Adrenal gland (tissue), 12 donors: Measurements from ENCODE around the gene RAN. TPM values are rescaled to one million over a fixed set of nuclear protein-coding genes. Genes with fewer than 3 reads are reported as not detected.
A peak's percentile ranks its signal among the peaks of the same experiment; 100 is the strongest.
"Not testable (repeated sequence)": the region's sequence is repeated elsewhere in the genome, so short reads cannot be mapped to it uniquely, and the experiment has no call there.

Experiments
- DNase-seq, 7 donors: peaks; one replicate each; pipeline ENCODE4 v3.0.0-alpha.2; 2019 to 2020
- H3K27ac ChIP-seq, 5 donors: fragments of 200-600 bp; sonication (generic) in 4 of 5; 1 replicate in 3 of 5; 2 replicates in 2 of 5; pipeline versions ENCODE4 v1.5.1 to v1.8.0; 2016 to 2020; ENCODE audit warnings: mild to moderate bottlenecking in 1 of 5
- H3K27me3 ChIP-seq: fragments of 200-600 bp; 2 replicates; pipeline ENCODE4 v1.8.0; 2021
- H3K36me3 ChIP-seq, 2 donors: fragments of 200-600 bp; replicated peaks in 1 of 2; 1 replicate in 1 of 2; 2 replicates in 1 of 2; pipeline versions ENCODE4 v1.5.1 to v1.8.0; 2018 to 2022
- H3K4me1 ChIP-seq, 2 donors: fragments of 200-600 bp; replicated peaks in 1 of 2; 1 replicate in 1 of 2; 2 replicates in 1 of 2; pipeline versions ENCODE4 v1.5.1 to v1.8.0; 2018 to 2021
- H3K4me3 ChIP-seq, 4 donors: fragments of 200-600 bp; sonication (generic) in 3 of 4; one replicate each; pipeline ENCODE4 v1.5.1; 2016 to 2018
- H3K9me3 ChIP-seq, 3 donors: fragments of 200-600 bp; sonication (generic) in 1 of 3; replicated peaks in 1 of 3; 1 replicate in 2 of 3; 2 replicates in 1 of 3; pipeline versions ENCODE4 v1.5.1 to v1.8.0; 2016 to 2021
- CTCF ChIP-seq, 6 experiments: fragments of 450-650 bp in 4 of 6; fragments of 200-600 bp in 2 of 6; sonication (generic) in 1 of 6; IDR thresholded peaks; 1 replicate in 5 of 6; 2 replicates in 1 of 6; pipeline versions ENCODE4 v1.5.1 to v1.8.0; 2016 to 2021; ENCODE audit warnings: antibody characterized with exemption in 6 of 6, mild to moderate bottlenecking in 2 of 6, moderate library complexity in 1 of 6
- POLR2A ChIP-seq, 2 donors: fragments of 450-650 bp; IDR thresholded peaks; one replicate each; pipeline ENCODE4 v1.6.1; 2017; ENCODE audit warnings: antibody characterized with exemption in 2 of 2, mild to moderate bottlenecking in 2 of 2, moderate library complexity in 1 of 2
- WGBS, 4 donors: extraction: QIAGEN DNeasy Blood & Tissue Kit in 2 of 4; methylation state at CpG; one replicate each; pipeline versions ENCODE4 v1.1.5 to v1.1.7; 2013 to 2017; 5-methylcytosine and 5-hydroxymethylcytosine counted together
- intact Hi-C, 2 donors: fragments of 100-400 bp; cut with DNase I; formaldehyde crosslinking; loops; one replicate each; pipeline versions ENCODE4 v1.14.1 to v1.15.0; 2022 to 2023
- polyA plus RNA-seq, 3 donors: library from polyadenylated mRNA; stranded (reverse); fragments of 200-250 nt in 2 of 3; fragments of 350-450 nt in 1 of 3; fragmentation: Illumina TruSeq in 1 of 3; extraction: RNeasy Lipid Tissue Mini Kit (QIAGEN cat#74804) in 1 of 3; gene quantifications; one replicate each; pipeline ENCODE4 v1.2.3, GENCODE V29; 2013 to 2014
- total RNA-seq, 9 donors: library from RNA; depleted of rRNA in 4 of 9; stranded (reverse); fragments of >200 nt in 4 of 9; fragments of 120-200 nt in 1 of 9; fragmentation: NEBNext Ultra II Directional in 1 of 9; extraction: Animal tissue kit (Norgen Biotek cat#: 25700) in 1 of 9; gene quantifications; one replicate each; pipeline versions ENCODE4 v1.1.0 to v1.2.4, GENCODE V29; 2013 to 2023
- donor health status: healthy with polysubstance abuse.
- donor health status: Bipolar disorder and iron deficiency.
- donor health status: DM: yes; HTN: yes; CAD: no.
- donor health status: DM: no; HTN: no; CAD: no.
- donor health status: DM: no; HTN: no; CAD: no.
- donor health status: DM: yes; HTN: yes; CAD: no.

The RAN gene
- total and polyA plus RNA-seq, 12 donors = 82.4 to 1,192 (median 260) TPM

GRCh38 chr12:130838951-130839769 is 32.7 kb upstream of the RAN start, which contains the start of gene STX2:
STX2 (minus strand) TSS chr12:130839250; CDS start chr12:130839099, 151 bp downstream.
- peaks cover 9 to 21% of the 10 kb centered on the region in 2 donors for H3K4me1 ChIP-seq
- peak within 1 kb of the TSS in 3 of 5 donors; percentile 55 to 68 (median 57) for H3K27ac ChIP-seq
- no peaks in the 10 kb centered on the region for H3K9me3 ChIP-seq
- intact Hi-C loops = no loop called here
- H3K36me3 ChIP-seq = no peaks in the 10 kb centered on the region
- no peaks in the 10 kb centered on the region for H3K27me3 ChIP-seq
- 0 to 2% (median 0%) methylated on average over 15 to 79 of the region's 79 CpGs for WGBS, 4 donors
- peak; percentile 84 to 94 (median 89) for DNase-seq
- TF ChIP-seq POLR2A (IDR thresholded peaks at IDR 0.05) (peak; percentile 22 to 26), CTCF (IDR thresholded peaks at IDR 0.05) (peak in 4 of 6 experiments; percentile 18 to 39 (median 32))
- H3K4me3 ChIP-seq = peak within 1 kb of the TSS in 3 of 4 donors; percentile 56 to 98 (median 84)

- intact Hi-C loops = no loop called here
- WGBS, 4 donors = 34 to 53% (median 45%) methylated on average over 9 to 11 of the region's 11 CpGs
- TF ChIP-seq CTCF (IDR thresholded peaks at IDR 0.05) (no peak), POLR2A (IDR thresholded peaks at IDR 0.05) (no peak)
- peak overlapping the region in 3 of 4 donors; percentile 35 to 84 (median 56) for H3K4me3 ChIP-seq
- H3K9me3 ChIP-seq = no peaks in the 10 kb centered on the region
- no peaks in the 10 kb centered on the region for H3K27me3 ChIP-seq
- peaks cover 9 to 17% of the 10 kb centered on the region in 2 donors for H3K4me1 ChIP-seq
- DNase-seq = no peak
- no peaks in the 10 kb centered on the region for H3K36me3 ChIP-seq
- H3K27ac ChIP-seq = peak overlapping the region in 2 of 5 donors; percentile 55 to 61
Observed at GRCh38 chr12:130839770-130840404, 32.0 kb upstream of the RAN start.

- H3K9me3 ChIP-seq = no peaks in the 10 kb centered on the region
- TF ChIP-seq CTCF (IDR thresholded peaks at IDR 0.05) (no peak), POLR2A (IDR thresholded peaks at IDR 0.05) (no peak)
- no peak overlapping the region for H3K4me3 ChIP-seq
- H3K27ac ChIP-seq = no peak overlapping the region
- intact Hi-C loops = no loop called here
- no peaks in the 10 kb centered on the region for H3K27me3 ChIP-seq
- DNase-seq = no peak
- peaks cover 0 to 6% of the 10 kb centered on the region in 2 donors for H3K4me1 ChIP-seq
- no peaks in the 10 kb centered on the region for H3K36me3 ChIP-seq
Observed at GRCh38 chr12:130846369-130846768, 25.5 kb upstream of the RAN start.

GRCh38 chr12:130847112-130847511 is 24.8 kb upstream of the RAN start:
- Histone ChIP-seq H3K27ac (no peak overlapping the region), H3K27me3 (no peaks in the 10 kb centered on the region), H3K9me3 (no peaks in the 10 kb centered on the region), H3K4me1 (peaks cover 0 to 6% of the 10 kb centered on the region in 2 donors), H3K36me3 (no peaks in the 10 kb centered on the region), H3K4me3 (no peak overlapping the region)
- TF ChIP-seq CTCF (IDR thresholded peaks at IDR 0.05) (no peak), POLR2A (IDR thresholded peaks at IDR 0.05) (no peak)
- peak in 3 of 7 donors; percentile 33 to 60 (median 50) for DNase-seq
- intact Hi-C loops = no loop called here
- 34 to 43% (median 39%) methylated on average over 7 of the region's 7 CpGs for WGBS, 4 donors

GRCh38 chr12:130848105-130848504 is 23.8 kb upstream of the RAN start:
- 82 to 98% (median 93%) methylated on average over 6 of the region's 6 CpGs for WGBS, 4 donors
- H3K9me3 ChIP-seq, H3K4me3 ChIP-seq, H3K4me1 ChIP-seq, H3K27ac ChIP-seq, H3K27me3 ChIP-seq, intact Hi-C loops, DNase-seq, H3K36me3 ChIP-seq: not testable (repeated sequence)

GRCh38 chr12:130848785-130849305 is 23.0 kb upstream of the RAN start:
- H3K4me3 ChIP-seq, DNase-seq, H3K4me1 ChIP-seq, H3K36me3 ChIP-seq, H3K27me3 ChIP-seq, H3K9me3 ChIP-seq, intact Hi-C loops, H3K27ac ChIP-seq: not testable (repeated sequence)
- 82 to 100% (median 98%) methylated on average over 1 of the region's 1 CpG for WGBS, 4 donors
